NT2/D1 (cell line): ENCODE data around the gene PEF1.
A peak's percentile ranks its signal among the peaks of the same experiment; 100 is the strongest.

Experiments
- DNase-seq: peaks from one replicate; pipeline ENCODE4 v3.0.0-alpha.2; 2011; ENCODE audit warnings: low read depth, low spot score
- H3K27me3 ChIP-seq: 2 replicates; pipeline ENCODE4 v1.6.0; 2011; ENCODE audit warnings: mild to moderate bottlenecking; ENCODE audit not compliant: insufficient read length, insufficient read depth
- H3K36me3 ChIP-seq: 2 replicates; pipeline ENCODE4 v1.6.1; 2011; ENCODE audit warnings: mild to moderate bottlenecking, low read length, mixed read lengths; ENCODE audit not compliant: insufficient read depth, insufficient read length
- H3K4me1 ChIP-seq: 2 replicates; pipeline ENCODE4 v1.5.1; 2011; ENCODE audit not compliant: insufficient read depth, insufficient read length
- H3K4me3 ChIP-seq: 2 replicates; pipeline ENCODE4 v1.5.1; 2011; ENCODE audit warnings: low read depth; ENCODE audit not compliant: insufficient read length
- H3K9ac ChIP-seq: 2 replicates; pipeline ENCODE4 v1.6.0; 2011; ENCODE audit warnings: low read depth; ENCODE audit not compliant: insufficient read length
- H3K9me3 ChIP-seq: 2 replicates; pipeline ENCODE4 v1.5.1; 2011; ENCODE audit warnings: mild to moderate bottlenecking, low read length; ENCODE audit not compliant: insufficient read depth
- SUZ12 ChIP-seq: IDR thresholded peaks from 2 replicates; pipeline ENCODE4 v1.6.1; 2011; ENCODE audit not compliant: insufficient read length, insufficient read depth; ENCODE audit errors: extremely low read depth
- YY1 ChIP-seq: IDR thresholded peaks from 2 replicates; pipeline ENCODE4 v1.6.1; 2011; ENCODE audit not compliant: insufficient read length, insufficient read depth
- ZNF274 ChIP-seq: IDR thresholded peaks from 2 replicates; pipeline ENCODE4 v1.6.1; 2011; ENCODE audit warnings: mild to moderate bottlenecking, low read depth, low read length

The PEF1 gene

GRCh38 chr1:31623365-31623764 is 21.3 kb downstream of the PEF1 start:
- no peak for TF ChIP-seq SUZ12
- no peak for TF ChIP-seq YY1
- TF ChIP-seq ZNF274 = no peak
- Histone ChIP-seq H3K9ac (no peak overlapping the region), H3K36me3 (peaks cover 25% of the 10 kb centered on the region), H3K4me3 (no peak overlapping the region), H3K27me3 (peaks cover 13% of the 10 kb centered on the region), H3K4me1 (peaks cover 39% of the 10 kb centered on the region), H3K9me3 (no peaks in the 10 kb centered on the region)
- DNase-seq = no peak

- peaks cover 23% of the 10 kb centered on the region for H3K27me3 ChIP-seq
- peaks cover 28% of the 10 kb centered on the region for H3K4me1 ChIP-seq
- no peaks in the 10 kb centered on the region for H3K9me3 ChIP-seq
- H3K36me3 ChIP-seq = peaks cover 13% of the 10 kb centered on the region
- TF ChIP-seq YY1 (no peak), ZNF274 (no peak), SUZ12 (no peak)
- no peak overlapping the region for H3K4me3 ChIP-seq
- H3K9ac ChIP-seq = no peak overlapping the region
- DNase-seq = no peak
These were observed 22.6 kb downstream of the PEF1 start for GRCh38 chr1:31621847-31622730.

GRCh38 chr1:31621498-31621820 is 23.2 kb downstream of the PEF1 start:
- DNase-seq = no peak
- peaks cover 23% of the 10 kb centered on the region for H3K4me1 ChIP-seq
- no peak for TF ChIP-seq SUZ12
- TF ChIP-seq ZNF274 = no peak
- no peak for TF ChIP-seq YY1
- H3K4me3 ChIP-seq = no peak overlapping the region
- H3K9ac ChIP-seq = no peak overlapping the region
- peaks cover 9% of the 10 kb centered on the region for H3K36me3 ChIP-seq
- H3K27me3 ChIP-seq = peaks cover 29% of the 10 kb centered on the region
- H3K9me3 ChIP-seq = no peaks in the 10 kb centered on the region

GRCh38 chr1:31620631-31621497 is 23.8 kb downstream of the PEF1 start:
- no peak overlapping the region for H3K9ac ChIP-seq
- no peak for TF ChIP-seq ZNF274
- no peak for TF ChIP-seq YY1
- TF ChIP-seq SUZ12 = no peak
- H3K36me3 ChIP-seq = peaks cover 9% of the 10 kb centered on the region
- no peak overlapping the region for H3K4me3 ChIP-seq
- H3K27me3 ChIP-seq = peaks cover 35% of the 10 kb centered on the region
- DNase-seq = no peak
- peaks cover 18% of the 10 kb centered on the region for H3K4me1 ChIP-seq
- H3K9me3 ChIP-seq = no peaks in the 10 kb centered on the region

- TF ChIP-seq ZNF274 (no peak), YY1 (no peak), SUZ12 (no peak)
- Histone ChIP-seq H3K9me3 (no peaks in the 10 kb centered on the region), H3K27me3 (peaks cover 43% of the 10 kb centered on the region), H3K36me3 (no peaks in the 10 kb centered on the region), H3K4me1 (peaks cover 20% of the 10 kb centered on the region), H3K9ac (no peak overlapping the region), H3K4me3 (no peak overlapping the region)
- no peak for DNase-seq
These were observed 25.5 kb downstream of the PEF1 start for GRCh38 chr1:31618916-31619846.

GRCh38 chr1:31617916-31618746 is 26.5 kb downstream of the PEF1 start:
- Histone ChIP-seq H3K27me3 (peaks cover 43% of the 10 kb centered on the region), H3K9me3 (no peaks in the 10 kb centered on the region), H3K9ac (peak overlapping the region; percentile 80), H3K4me3 (peak overlapping the region; percentile 54), H3K36me3 (no peaks in the 10 kb centered on the region), H3K4me1 (peaks cover 27% of the 10 kb centered on the region)
- peak; percentile 74 for DNase-seq
- TF ChIP-seq YY1 (no peak), SUZ12 (no peak), ZNF274 (no peak)
